Sigmoid colon (tissue), 7 donors: ENCODE results near the gene ELP6. TPM values are rescaled to one million over a fixed set of nuclear protein-coding genes. Genes with fewer than 3 reads are reported as not detected.
A peak's percentile ranks its signal among the peaks of the same experiment; 100 is the strongest.

Experiments
- DNase-seq: peaks from one replicate; pipeline ENCODE4 v3.0.0-alpha.2; 2019
- H3K27ac ChIP-seq, 4 donors: fragments of 200-600 bp; sonication (generic); one replicate each; pipeline ENCODE4 v1.5.1; 2016 to 2019; ENCODE audit warnings: mild to moderate bottlenecking in 1 of 4
- H3K27me3 ChIP-seq, 3 donors: fragments of 200-600 bp; sonication (generic); one replicate each; pipeline ENCODE4 v1.5.1; 2019; ENCODE audit warnings: mild to moderate bottlenecking in 1 of 3
- H3K36me3 ChIP-seq, 4 donors: fragments of 200-600 bp; sonication (generic); one replicate each; pipeline ENCODE4 v1.5.1; 2016 to 2019
- H3K4me1 ChIP-seq, 4 donors: fragments of 200-600 bp; sonication (generic); one replicate each; pipeline ENCODE4 v1.5.1; 2017 to 2019
- H3K4me3 ChIP-seq, 4 donors: fragments of 200-600 bp; sonication (generic); one replicate each; pipeline ENCODE4 v1.5.1; 2017 to 2019; ENCODE audit warnings: mild to moderate bottlenecking in 2 of 4, moderate library complexity in 1 of 4
- H3K9me3 ChIP-seq, 4 donors: fragments of 200-600 bp in 3 of 4; sonication (generic) in 3 of 4; one replicate each; pipeline versions ENCODE4 v1.5.1 to v1.6.1; 2013 to 2019
- EP300 ChIP-seq, 4 donors: sonication (generic); formaldehyde crosslinking; IDR thresholded peaks; one replicate each; pipeline ENCODE4 v1.6.1; 2017; ENCODE audit warnings: antibody characterized with exemption in 4 of 4
- POLR2A ChIP-seq, 2 donors: fragments of 450-650 bp; IDR thresholded peaks; one replicate each; pipeline ENCODE4 v1.6.1; 2016; ENCODE audit warnings: antibody characterized with exemption in 2 of 2, mild to moderate bottlenecking in 2 of 2, moderate library complexity in 2 of 2
- POLR2AphosphoS5 ChIP-seq, 4 donors: sonication (generic); formaldehyde crosslinking; IDR thresholded peaks; one replicate each; pipeline ENCODE4 v1.6.1; 2017; ENCODE audit warnings: antibody characterized with exemption in 4 of 4
- WGBS, 2 donors: extraction: QIAGEN DNeasy Blood & Tissue Kit; methylation state at CpG; one replicate each; pipeline ENCODE4 v1.1.7; 2013; 5-methylcytosine and 5-hydroxymethylcytosine counted together
- intact Hi-C: fragments of 100-400 bp; cut with DNase I; formaldehyde crosslinking; loops from one replicate; pipeline ENCODE4 v1.15.1; 2023
- polyA plus RNA-seq, 3 donors: library from polyadenylated mRNA; stranded (reverse); fragments of 200-250 nt; gene quantifications; one replicate each; pipeline ENCODE4 v1.2.3, GENCODE V29; 2013
- total RNA-seq, 4 donors: library from RNA; depleted of rRNA; stranded (reverse); fragments of >200 nt; gene quantifications; one replicate each; pipeline ENCODE4 v1.1.0, GENCODE V29; 2016
- TF ChIP-seq, protein P1 (sequence below), 4 experiments: fragments of 450-650 bp in 3 of 4; fragments of 200-600 bp in 1 of 4; IDR thresholded peaks; one replicate each; pipeline ENCODE4 v1.5.1; 2016 to 2019; ENCODE audit warnings: antibody characterized with exemption in 4 of 4, mild to moderate bottlenecking in 3 of 4, moderate library complexity in 2 of 4
- donor health status: healthy with polysubstance abuse.
- donor health status: Bipolar disorder and iron deficiency.
- donor health status: healthy.

Gene ELP6
- total and polyA plus RNA-seq, 7 donors = 17.1 to 38.9 (median 21.6) TPM

- 67% methylated on average over 4 of the region's 4 CpGs for WGBS, 2 donors
- no peaks in the 10 kb centered on the region for H3K9me3 ChIP-seq
- TF ChIP-seq, protein P1, sequence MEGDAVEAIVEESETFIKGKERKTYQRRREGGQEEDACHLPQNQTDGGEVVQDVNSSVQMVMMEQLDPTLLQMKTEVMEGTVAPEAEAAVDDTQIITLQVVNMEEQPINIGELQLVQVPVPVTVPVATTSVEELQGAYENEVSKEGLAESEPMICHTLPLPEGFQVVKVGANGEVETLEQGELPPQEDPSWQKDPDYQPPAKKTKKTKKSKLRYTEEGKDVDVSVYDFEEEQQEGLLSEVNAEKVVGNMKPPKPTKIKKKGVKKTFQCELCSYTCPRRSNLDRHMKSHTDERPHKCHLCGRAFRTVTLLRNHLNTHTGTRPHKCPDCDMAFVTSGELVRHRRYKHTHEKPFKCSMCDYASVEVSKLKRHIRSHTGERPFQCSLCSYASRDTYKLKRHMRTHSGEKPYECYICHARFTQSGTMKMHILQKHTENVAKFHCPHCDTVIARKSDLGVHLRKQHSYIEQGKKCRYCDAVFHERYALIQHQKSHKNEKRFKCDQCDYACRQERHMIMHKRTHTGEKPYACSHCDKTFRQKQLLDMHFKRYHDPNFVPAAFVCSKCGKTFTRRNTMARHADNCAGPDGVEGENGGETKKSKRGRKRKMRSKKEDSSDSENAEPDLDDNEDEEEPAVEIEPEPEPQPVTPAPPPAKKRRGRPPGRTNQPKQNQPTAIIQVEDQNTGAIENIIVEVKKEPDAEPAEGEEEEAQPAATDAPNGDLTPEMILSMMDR (IDR thresholded peaks at IDR 0.05) = no peak
- TF ChIP-seq POLR2A (IDR thresholded peaks at IDR 0.05) = no peak
- no peak for TF ChIP-seq EP300 (IDR thresholded peaks at IDR 0.05)
- no peak for TF ChIP-seq POLR2AphosphoS5 (IDR thresholded peaks at IDR 0.05)
These were observed 10.0 kb upstream of the ELP6 start for GRCh38 chr3:47523310-47524073.

GRCh38 chr3:47522082-47522987, 8.8 kb upstream of the ELP6 start:
- peak; percentile 92 for DNase-seq
- peaks cover 0 to 7% (median 5%) of the 10 kb centered on the region in 4 donors for H3K4me1 ChIP-seq
- no peak overlapping the region for H3K4me3 ChIP-seq
- no peak overlapping the region for H3K27ac ChIP-seq
- H3K9me3 ChIP-seq = no peaks in the 10 kb centered on the region
- no peaks in the 10 kb centered on the region for H3K27me3 ChIP-seq
- intact Hi-C loops = loop anchor here (1.0 to 10.0 kb wide), 3 partner anchors 52 to 267 kb away; partner anchors contain the start of gene CSPG5
- 26 to 38% methylated on average over 15 of the region's 15 CpGs for WGBS, 2 donors
- TF ChIP-seq, protein P1 (IDR thresholded peaks at IDR 0.05) = peak; percentile 87 to 95 (median 93)
- TF ChIP-seq POLR2A (IDR thresholded peaks at IDR 0.05) = no peak
- TF ChIP-seq POLR2AphosphoS5 (IDR thresholded peaks at IDR 0.05) = peak in 2 of 4 donors; percentile 20 to 28
- H3K36me3 ChIP-seq = no peaks in the 10 kb centered on the region

More at GRCh38 chr3:47523310-47524073, 10.0 kb upstream of the ELP6 start:
- Histone ChIP-seq H3K36me3 (no peaks in the 10 kb centered on the region), H3K4me1 (peaks cover 0 to 7% (median 5%) of the 10 kb centered on the region in 4 donors), H3K27me3 (no peaks in the 10 kb centered on the region), H3K4me3 (no peak overlapping the region), H3K27ac (no peak overlapping the region)
- no peak for DNase-seq
- intact Hi-C loops = loop anchor here (5.0 to 10.0 kb wide), 2 partner anchors 51 to 139 kb away; partner anchors contain the start of gene CSPG5

- no peaks in the 10 kb centered on the region for H3K9me3 ChIP-seq
- DNase-seq = no peak
- H3K4me1 ChIP-seq = peaks cover 0 to 7% (median 5%) of the 10 kb centered on the region in 4 donors
- no peak for TF ChIP-seq POLR2AphosphoS5 (IDR thresholded peaks at IDR 0.05)
- TF ChIP-seq, protein P1 (IDR thresholded peaks at IDR 0.05) = no peak
- TF ChIP-seq POLR2A (IDR thresholded peaks at IDR 0.05) = no peak
- TF ChIP-seq EP300 (IDR thresholded peaks at IDR 0.05) = no peak
- H3K4me3 ChIP-seq = no peak overlapping the region
- no peaks in the 10 kb centered on the region for H3K27me3 ChIP-seq
- H3K36me3 ChIP-seq = no peaks in the 10 kb centered on the region
- H3K27ac ChIP-seq = no peak overlapping the region
- intact Hi-C loops = loop anchor here (5.0 to 10.0 kb wide), 2 partner anchors 54 to 142 kb away; partner anchors contain the start of gene CSPG5
These were observed 7.2 kb upstream of the ELP6 start for GRCh38 chr3:47520756-47521155.

- Histone ChIP-seq H3K36me3 (no peaks in the 10 kb centered on the region), H3K4me1 (peaks cover 0 to 9% (median 6%) of the 10 kb centered on the region in 4 donors), H3K27ac (no peak overlapping the region), H3K27me3 (no peaks in the 10 kb centered on the region), H3K9me3 (no peaks in the 10 kb centered on the region), H3K4me3 (no peak overlapping the region)
- TF ChIP-seq EP300 (IDR thresholded peaks at IDR 0.05) (no peak), POLR2AphosphoS5 (IDR thresholded peaks at IDR 0.05) (no peak), POLR2A (IDR thresholded peaks at IDR 0.05) (no peak)
- TF ChIP-seq, protein P1 (IDR thresholded peaks at IDR 0.05) = no peak
- WGBS, 2 donors = 91 to 97% methylated on average over 2 of the region's 2 CpGs
- intact Hi-C loops = no loop called here
- DNase-seq = no peak
These were observed 4.4 kb upstream of the ELP6 start for GRCh38 chr3:47517937-47518336.
